Measurements from ENCODE around the gene ABITRAM. TPM values are rescaled to one million over a fixed set of nuclear protein-coding genes. Genes with fewer than 3 reads are reported as not detected.

ABITRAM gene
- total RNA-seq, 1 donor from 2014 or later, result 1.1 TPM

- no peak overlapping the region for H3K27ac ChIP-seq
- peaks cover 8 to 34% of the 10 kb centered on the region in 2 donors for H3K36me3 ChIP-seq
These were observed 44.0 kb downstream of the ABITRAM start for GRCh38 chr9:108978205-108978604.

GRCh38 chr9:108980893-108981292, 46.7 kb downstream of the ABITRAM start:
- no peak overlapping the region for H3K4me3 ChIP-seq
- H3K27ac ChIP-seq, result no peak overlapping the region
- H3K36me3 ChIP-seq, result peaks cover 8 to 40% of the 10 kb centered on the region in 2 donors
- no peaks in the 10 kb centered on the region for H3K27me3 ChIP-seq
- no peaks in the 10 kb centered on the region for H3K9me3 ChIP-seq
- no peak for TF ChIP-seq CTCF (IDR thresholded peaks at IDR 0.05)
- intact Hi-C loops (cut with DNase I), result no loop called here
- DNase-seq (ENCODE audit: low spot score in 2 of 2), result no peak
- H3K4me1 ChIP-seq, result no peaks in the 10 kb centered on the region

More at GRCh38 chr9:108978205-108978604, 44.0 kb downstream of the ABITRAM start:
- intact Hi-C loops (cut with DNase I), result no loop called here
- H3K4me1 ChIP-seq, result peaks cover 0 to 9% of the 10 kb centered on the region in 2 donors
- H3K27me3 ChIP-seq, result no peaks in the 10 kb centered on the region
- H3K4me3 ChIP-seq, result no peak overlapping the region
- H3K9me3 ChIP-seq, result no peaks in the 10 kb centered on the region
- DNase-seq (ENCODE audit: low spot score in 2 of 2), result no peak
- no peak for TF ChIP-seq CTCF (IDR thresholded peaks at IDR 0.05)

- H3K4me1 ChIP-seq, result no peaks in the 10 kb centered on the region
- H3K9me3 ChIP-seq, result no peaks in the 10 kb centered on the region
- intact Hi-C loops (cut with DNase I), result no loop called here
- H3K27me3 ChIP-seq, result no peaks in the 10 kb centered on the region
- no peak overlapping the region for H3K27ac ChIP-seq
- no peak for TF ChIP-seq CTCF (IDR thresholded peaks at IDR 0.05)
- H3K36me3 ChIP-seq, result peaks cover 4 to 35% of the 10 kb centered on the region in 2 donors
- DNase-seq (ENCODE audit: low spot score in 2 of 2), result no peak
- no peak overlapping the region for H3K4me3 ChIP-seq
These were observed 49.7 kb downstream of the ABITRAM start for GRCh38 chr9:108983885-108984284.

Other genes starting within 250 kb of the ABITRAM start
- gene ACTL7B, start 78.4 kb upstream of the ABITRAM start, total RNA-seq, result not detected
- not detected for gene ACTL7A, start 72.1 kb upstream of the ABITRAM start, total RNA-seq
- gene ELP1, start 276 bp upstream of the ABITRAM start, total RNA-seq, result 8.8 TPM
- 16.4 TPM for gene CTNNAL1, start 79.1 kb downstream of the ABITRAM start, total RNA-seq
- 49.7 TPM for gene TMEM245, start 185.5 kb downstream of the ABITRAM start, total RNA-seq
- gene FRRS1L, start 232.8 kb downstream of the ABITRAM start, total RNA-seq, result 0.11 TPM